Keratinocyte (primary cell): ENCODE results near the gene DET1. TPM values are rescaled to one million over a fixed set of nuclear protein-coding genes. Genes with fewer than 3 reads are reported as not detected.

Source experiments
- DNase-seq: peaks from one replicate; pipeline ENCODE4 v3.0.0-alpha.2; 2011; ENCODE audit warnings: low read depth, missing footprints, low spot score
- FAIRE-seq: peaks from 2 replicates; lab custom pipeline; 2011; peaks lifted over from hg19 to GRCh38; lab: Jason Lieb, UNC
- H2AFZ ChIP-seq: 2 replicates; pipeline ENCODE4 v1.6.0; 2012; ENCODE audit warnings: low read length, control low read depth, inconsistent platforms; ENCODE audit not compliant: control insufficient read depth
- H3K27ac ChIP-seq: 2 replicates; pipeline ENCODE4 v1.5.1; 2011; ENCODE audit warnings: low read length; ENCODE audit not compliant: control insufficient read depth, insufficient read depth
- H3K27me3 ChIP-seq: 3 replicates; pipeline ENCODE4 v1.6.0; 2011; ENCODE audit warnings: low read length; ENCODE audit not compliant: control insufficient read depth, insufficient read depth; ENCODE audit errors: extremely low read depth
- H3K36me3 ChIP-seq, 2 experiments: 2 replicates in 1 of 2; 3 replicates in 1 of 2; pipeline ENCODE4 v1.5.1; 2011; ENCODE audit warnings: low read length in 2 of 2, mild to moderate bottlenecking in 1 of 2; ENCODE audit not compliant: control insufficient read depth in 2 of 2, insufficient read depth in 2 of 2; ENCODE audit errors: extremely low read depth in 1 of 2
- H3K4me1 ChIP-seq: 3 replicates; pipeline ENCODE4 v1.5.1; 2011; ENCODE audit warnings: low read length; ENCODE audit not compliant: control insufficient read depth, insufficient read depth; ENCODE audit errors: extremely low read depth
- H3K4me2 ChIP-seq: 3 replicates; pipeline ENCODE4 v1.6.0; 2011; ENCODE audit warnings: low read depth, low read length; ENCODE audit not compliant: control insufficient read depth, insufficient read depth; ENCODE audit errors: extremely low read depth
- H3K4me3 ChIP-seq, 3 experiments: fragments of 200-600 bp in 1 of 3; sonication (generic) in 1 of 3; 2 replicates in 2 of 3; 3 replicates in 1 of 3; pipeline ENCODE4 v1.5.1; 2011 to 2016; ENCODE audit warnings: low read length in 3 of 3, mild to moderate bottlenecking in 3 of 3, control low read depth in 2 of 3, inconsistent platforms in 1 of 3, low read depth in 1 of 3, mixed read lengths in 1 of 3, mixed run types in 1 of 3, moderate library complexity in 1 of 3; ENCODE audit not compliant: control insufficient read depth in 2 of 3, insufficient read depth in 2 of 3; ENCODE audit errors: extremely low read depth in 1 of 3
- H3K79me2 ChIP-seq: 2 replicates; pipeline ENCODE4 v1.6.0; 2012; ENCODE audit warnings: low read length; ENCODE audit not compliant: control insufficient read depth, insufficient read depth
- H3K9ac ChIP-seq: 3 replicates; pipeline ENCODE4 v1.6.0; 2011; ENCODE audit warnings: low read length; ENCODE audit not compliant: control insufficient read depth, insufficient read depth; ENCODE audit errors: extremely low read depth
- H3K9me1 ChIP-seq: 3 replicates; pipeline ENCODE4 v1.6.0; 2011; ENCODE audit warnings: low read length; ENCODE audit not compliant: control insufficient read depth, insufficient read depth; ENCODE audit errors: extremely low read depth
- H3K9me3 ChIP-seq: 2 replicates; pipeline ENCODE4 v1.5.1; 2012; ENCODE audit warnings: low read depth, low read length; ENCODE audit not compliant: control insufficient read depth
- H4K20me1 ChIP-seq: 3 replicates; pipeline ENCODE4 v1.6.0; 2011; ENCODE audit warnings: low read length; ENCODE audit not compliant: control insufficient read depth, insufficient read depth; ENCODE audit errors: extremely low read depth
- EZH2 ChIP-seq: IDR thresholded peaks from one replicate; pipeline ENCODE4 v1.6.1; 2012; ENCODE audit warnings: inconsistent platforms, mild to moderate bottlenecking, low read length, moderate library complexity
- dilution Hi-C: fragments of 300-500 bp; cut with MboI; formaldehyde crosslinking; loops from one replicate; pipeline ENCODE4 v1.7.0; 2020; ENCODE audit warnings: low sequenced_read_pairs; ENCODE audit not compliant: extremely low pct_ligation_motif_present
- polyA plus RNA-seq, 5 experiments: library from polyadenylated mRNA; depleted of rRNA in 3 of 5; stranded (reverse) in 3 of 5; stranded (forward) in 1 of 5; unstranded in 1 of 5; fragments of >200 nt; gene quantifications; 1 replicate in 1 of 5; 2 replicates in 3 of 5; 3 replicates in 1 of 5; pipeline versions ENCODE4 v1.2.1 to v1.2.3, GENCODE V29; 2011 to 2012; ENCODE audit warnings: missing spikeins in 2 of 5, low read depth in 1 of 5, low replicate concordance in 1 of 5
- TF ChIP-seq, protein P1 (sequence below), 3 experiments: IDR thresholded peaks in 1 of 3; conservative IDR thresholded peaks in 1 of 3; optimal IDR thresholded peaks in 1 of 3; 2 replicates in 2 of 3; 3 replicates in 1 of 3; pipeline versions ENCODE3 to v1.5.1; 2011; ENCODE audit warnings: low read length in 3 of 3, mild to moderate bottlenecking in 3 of 3, moderate library complexity in 2 of 3, control low read depth in 1 of 3, inconsistent platforms in 1 of 3; ENCODE audit not compliant: insufficient read depth in 2 of 3; ENCODE audit errors: extremely low read depth in 1 of 3

Gene DET1
- polyA plus RNA-seq, 1 donor (not counting 4 experiments of a cell fraction or from before 2014, with no cell fraction given): 1.1 TPM

DNA sequence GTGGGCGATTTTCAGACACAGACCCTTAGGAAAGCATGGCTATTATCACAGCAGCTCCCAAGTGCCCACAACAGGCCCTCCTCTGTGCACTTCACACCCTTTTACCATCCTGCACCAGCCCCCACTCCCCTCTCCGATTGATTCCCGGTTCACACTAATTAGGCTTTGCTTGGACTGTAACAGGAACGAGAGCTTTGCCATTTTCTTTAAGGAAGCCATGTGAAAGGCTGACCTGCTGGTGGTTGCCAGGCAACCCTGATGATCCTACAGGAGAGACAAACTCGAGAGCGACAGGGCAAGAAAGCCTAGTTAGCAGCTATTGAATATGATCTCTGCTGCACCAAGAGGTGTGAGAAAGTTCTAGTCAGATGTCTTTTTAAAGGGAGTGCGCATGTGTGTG, 28.2 kb upstream of the DET1 start:
- no peaks in the 10 kb centered on the region for H3K79me2 ChIP-seq
- H3K9ac ChIP-seq: no peak overlapping the region
- DNase-seq (no peak), FAIRE-seq (no peak)
- H3K27ac ChIP-seq: no peak overlapping the region
- H3K36me3 ChIP-seq: no peaks in the 10 kb centered on the region
- dilution Hi-C loops: no loop called here
- no peak for TF ChIP-seq EZH2
- TF ChIP-seq, protein P1, sequence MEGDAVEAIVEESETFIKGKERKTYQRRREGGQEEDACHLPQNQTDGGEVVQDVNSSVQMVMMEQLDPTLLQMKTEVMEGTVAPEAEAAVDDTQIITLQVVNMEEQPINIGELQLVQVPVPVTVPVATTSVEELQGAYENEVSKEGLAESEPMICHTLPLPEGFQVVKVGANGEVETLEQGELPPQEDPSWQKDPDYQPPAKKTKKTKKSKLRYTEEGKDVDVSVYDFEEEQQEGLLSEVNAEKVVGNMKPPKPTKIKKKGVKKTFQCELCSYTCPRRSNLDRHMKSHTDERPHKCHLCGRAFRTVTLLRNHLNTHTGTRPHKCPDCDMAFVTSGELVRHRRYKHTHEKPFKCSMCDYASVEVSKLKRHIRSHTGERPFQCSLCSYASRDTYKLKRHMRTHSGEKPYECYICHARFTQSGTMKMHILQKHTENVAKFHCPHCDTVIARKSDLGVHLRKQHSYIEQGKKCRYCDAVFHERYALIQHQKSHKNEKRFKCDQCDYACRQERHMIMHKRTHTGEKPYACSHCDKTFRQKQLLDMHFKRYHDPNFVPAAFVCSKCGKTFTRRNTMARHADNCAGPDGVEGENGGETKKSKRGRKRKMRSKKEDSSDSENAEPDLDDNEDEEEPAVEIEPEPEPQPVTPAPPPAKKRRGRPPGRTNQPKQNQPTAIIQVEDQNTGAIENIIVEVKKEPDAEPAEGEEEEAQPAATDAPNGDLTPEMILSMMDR (optimal IDR thresholded peaks at IDR 0.05 in 1 of 3, IDR thresholded peaks at IDR 0.05 in 1 of 3, conservative IDR thresholded peaks at IDR 0.05 in 1 of 3; ENCODE audit: extremely low read depth in 1 of 3, insufficient read depth in 2 of 3, low read length in 3 of 3): no peak
- H2AFZ ChIP-seq: no peak overlapping the region
- no peak overlapping the region for H3K4me2 ChIP-seq
- H4K20me1 ChIP-seq: no peaks in the 10 kb centered on the region
- no peaks in the 10 kb centered on the region for H3K9me3 ChIP-seq
- no peaks in the 10 kb centered on the region for H3K4me1 ChIP-seq
- no peak overlapping the region for H3K4me3 ChIP-seq
- H3K27me3 ChIP-seq: peaks cover 3% of the 10 kb centered on the region
- no peaks in the 10 kb centered on the region for H3K9me1 ChIP-seq

DNA sequence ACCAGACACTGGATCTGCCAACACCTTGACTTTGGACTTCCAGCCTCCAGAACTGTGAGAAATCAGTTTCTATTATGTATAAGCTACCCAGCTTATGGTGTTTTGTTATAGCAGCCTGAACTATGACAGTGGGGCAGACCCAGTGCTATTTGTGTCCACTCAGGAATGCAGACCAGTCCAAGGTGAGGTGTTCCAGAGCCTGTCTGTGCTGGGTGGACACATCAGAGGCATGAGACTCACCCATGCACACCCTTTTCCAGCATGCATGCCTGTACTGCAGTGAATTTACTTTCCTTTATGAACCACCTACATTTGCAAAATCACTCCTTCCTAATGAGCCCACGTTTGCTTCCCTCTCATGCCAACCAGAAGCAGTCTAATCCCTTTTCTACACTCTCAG, 27.6 kb upstream of the DET1 start:
- H3K9ac ChIP-seq: no peak overlapping the region
- no peaks in the 10 kb centered on the region for H3K4me1 ChIP-seq
- dilution Hi-C loops: no loop called here
- peaks cover 3% of the 10 kb centered on the region for H3K27me3 ChIP-seq
- no peak overlapping the region for H3K27ac ChIP-seq
- H3K4me2 ChIP-seq: no peak overlapping the region
- H3K9me3 ChIP-seq: no peaks in the 10 kb centered on the region
- H2AFZ ChIP-seq: no peak overlapping the region
- TF ChIP-seq, protein P1 (optimal IDR thresholded peaks at IDR 0.05 in 1 of 3, IDR thresholded peaks at IDR 0.05 in 1 of 3, conservative IDR thresholded peaks at IDR 0.05 in 1 of 3; ENCODE audit: extremely low read depth in 1 of 3, insufficient read depth in 2 of 3, low read length in 3 of 3): no peak
- TF ChIP-seq EZH2: no peak
- no peaks in the 10 kb centered on the region for H4K20me1 ChIP-seq
- H3K9me1 ChIP-seq: no peaks in the 10 kb centered on the region
- no peaks in the 10 kb centered on the region for H3K79me2 ChIP-seq
- DNase-seq (no peak), FAIRE-seq (no peak)
- H3K4me3 ChIP-seq: no peak overlapping the region
- H3K36me3 ChIP-seq: no peaks in the 10 kb centered on the region
